GM21526 (cell line): Measurements from ENCODE around the gene TMEM132E.

Experiments used
- ATAC-seq: cut with Tn5 transposase; IDR thresholded peaks from one replicate; pipeline ENCODE4 v1.9.1; 2021; ENCODE audit warnings: moderate library complexity; ENCODE audit not compliant: unreplicated experiment, low FRiP score

Gene TMEM132E

GRCh38 chr17:34592002-34592401, 12.6 kb downstream of the TMEM132E start:
- ATAC-seq, result no peak

- ATAC-seq, result no peak
Measured at GRCh38 chr17:34596920-34597319, 17.5 kb downstream of the TMEM132E start.

DNA sequence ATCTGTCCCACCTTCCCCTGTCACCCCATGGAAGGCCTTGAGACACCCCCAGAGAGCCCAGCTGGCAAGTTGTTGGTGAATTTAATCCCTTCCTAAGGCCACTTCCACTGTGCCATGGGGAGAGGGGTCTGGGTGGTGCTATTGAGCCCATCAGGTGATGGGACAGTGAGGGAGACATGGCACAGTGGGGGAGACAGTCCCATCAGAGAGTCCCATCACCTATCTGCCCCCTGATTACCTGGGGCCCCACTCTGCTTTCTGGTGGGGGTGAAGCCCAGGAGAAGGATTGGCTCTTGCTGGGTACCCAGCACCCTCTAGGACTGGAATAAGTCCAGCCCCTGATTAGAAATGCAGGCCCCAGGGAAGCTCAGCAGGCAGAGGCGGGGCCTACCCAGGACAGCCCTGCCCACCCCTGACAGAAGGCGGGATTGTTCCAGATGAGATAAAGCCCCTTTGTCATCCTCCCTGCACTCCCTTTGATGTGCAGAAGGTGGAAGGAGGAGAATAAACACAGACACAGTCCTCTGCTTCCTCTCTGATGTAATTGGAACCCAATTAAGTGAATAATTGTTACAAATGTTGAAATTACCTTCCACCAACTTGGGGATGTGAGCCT, 18.9 kb downstream of the TMEM132E start:
- ATAC-seq, result no peak

- ATAC-seq, result no peak
Measured at GRCh38 chr17:34601416-34601815, 22.0 kb downstream of the TMEM132E start.

GRCh38 chr17:34603974-34604373, 24.6 kb downstream of the TMEM132E start:
- no peak for ATAC-seq

- no peak for ATAC-seq
Measured at GRCh38 chr17:34606763-34607162, 27.4 kb downstream of the TMEM132E start.

GRCh38 chr17:34607917-34608316, 28.5 kb downstream of the TMEM132E start:
- no peak for ATAC-seq

DNA sequence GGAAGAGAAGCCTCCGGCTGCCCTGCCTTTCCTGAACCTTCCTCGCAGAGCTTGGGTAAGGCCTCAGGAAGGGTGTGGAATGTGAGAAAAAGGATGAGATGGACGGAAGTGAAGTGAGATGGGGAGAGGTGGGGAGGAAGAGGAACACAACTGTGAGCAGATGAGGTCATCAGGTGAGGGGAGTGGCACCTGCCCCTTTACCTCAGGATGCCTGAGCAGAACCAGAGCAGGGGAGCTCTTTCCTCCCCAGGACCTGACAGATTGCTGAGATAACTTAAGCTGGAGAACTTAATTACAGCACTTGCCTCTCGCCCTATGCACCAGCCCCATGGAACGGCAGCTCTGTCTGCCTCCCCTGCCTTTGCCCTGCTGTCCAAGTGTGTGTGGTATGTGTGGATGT, 29.8 kb downstream of the TMEM132E start:
- ATAC-seq, result no peak

DNA sequence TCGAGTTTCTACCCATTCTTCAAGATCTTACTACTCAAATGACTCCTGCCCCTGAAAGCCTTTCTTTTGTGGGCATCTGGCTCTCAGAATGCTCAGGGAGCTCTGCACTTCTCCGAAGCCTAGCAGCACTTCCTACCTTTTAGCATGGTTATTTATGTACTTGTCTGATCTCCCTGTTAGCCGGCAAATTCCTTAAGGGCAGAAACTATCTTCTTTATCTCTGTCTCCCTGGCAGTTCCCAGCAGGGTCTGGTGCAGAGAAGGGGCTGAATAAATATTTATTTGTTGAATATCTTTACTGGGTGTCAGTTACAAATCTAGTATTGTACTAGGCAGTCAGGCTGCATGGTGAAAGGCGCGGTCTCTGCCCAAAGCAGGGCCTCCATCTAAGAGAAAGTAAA, 30.7 kb downstream of the TMEM132E start:
- no peak for ATAC-seq

GRCh38 chr17:34610506-34610905, 31.1 kb downstream of the TMEM132E start:
- no peak for ATAC-seq

DNA sequence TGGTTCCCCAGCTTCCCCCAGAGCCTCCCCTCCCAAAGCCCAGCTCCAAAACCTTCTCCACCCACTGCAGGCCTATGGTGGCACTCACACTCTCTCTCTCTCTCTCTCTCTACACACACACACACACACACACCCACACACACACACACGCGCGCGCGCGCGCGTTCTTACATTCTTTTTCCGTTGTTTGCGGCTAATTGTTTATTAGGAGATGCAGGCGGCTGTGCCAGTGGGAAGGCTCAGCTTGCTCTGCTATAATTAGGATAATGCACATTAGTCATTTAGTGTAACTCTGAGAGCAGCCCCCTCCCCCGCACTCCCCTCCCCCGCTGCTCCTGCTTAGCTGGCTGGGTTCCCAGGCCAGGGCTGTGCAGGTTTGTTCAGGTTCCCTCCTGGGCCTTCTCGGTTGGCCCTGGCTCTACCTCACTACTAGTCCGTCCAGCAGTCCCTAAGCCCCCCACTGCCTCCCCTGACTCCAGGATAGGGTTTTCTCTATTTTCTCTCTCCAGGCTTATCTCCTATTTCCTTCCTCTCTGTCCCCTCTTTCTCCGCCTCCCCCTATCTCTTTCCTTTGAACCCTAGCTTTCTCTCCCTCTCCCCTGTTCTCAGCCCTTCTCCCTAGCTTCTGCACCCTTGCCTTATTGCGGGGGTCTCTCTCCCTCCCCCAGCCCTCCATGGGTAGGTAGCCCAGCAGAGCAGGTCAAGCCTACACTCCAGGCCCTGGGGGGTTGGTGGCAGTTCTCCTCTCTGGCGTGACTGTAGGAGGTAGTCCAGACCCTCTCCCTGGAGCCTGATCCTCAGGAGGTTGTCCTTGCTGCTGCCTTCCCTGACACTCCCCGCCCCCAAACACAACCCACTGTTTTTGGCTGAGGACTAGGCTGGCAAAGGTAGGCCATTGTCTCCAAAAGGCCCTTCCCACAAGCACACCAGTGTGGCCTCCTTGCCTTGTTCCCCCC, 34.0 kb downstream of the TMEM132E start:
- ATAC-seq, result no peak

GRCh38 chr17:34614698-34615097, 35.3 kb downstream of the TMEM132E start:
- no peak for ATAC-seq

DNA sequence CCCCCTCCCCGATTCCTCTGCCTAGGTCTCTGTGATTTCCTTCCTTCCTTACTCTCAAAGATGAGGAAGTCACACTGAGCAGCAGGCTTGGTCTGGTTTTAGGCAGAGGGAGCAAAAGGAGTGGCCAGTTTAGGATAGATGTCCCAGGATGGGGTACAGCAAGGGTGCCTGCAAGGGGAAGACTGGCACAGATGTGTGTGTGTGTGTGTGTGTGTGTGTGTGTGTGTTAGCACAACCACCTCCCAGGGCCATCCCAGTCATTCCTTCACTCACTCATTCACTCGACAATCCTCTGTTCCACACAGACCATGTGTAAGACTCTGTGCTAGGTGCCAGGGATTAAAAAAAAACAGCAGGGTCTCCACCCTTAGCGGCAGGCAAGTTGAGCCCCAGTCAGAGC, 35.9 kb downstream of the TMEM132E start:
- ATAC-seq, result no peak

- ATAC-seq, result no peak
Measured at GRCh38 chr17:34616148-34616547, 36.8 kb downstream of the TMEM132E start.

- ATAC-seq, result no peak
Measured at GRCh38 chr17:34617398-34617797, 38.0 kb downstream of the TMEM132E start.

DNA sequence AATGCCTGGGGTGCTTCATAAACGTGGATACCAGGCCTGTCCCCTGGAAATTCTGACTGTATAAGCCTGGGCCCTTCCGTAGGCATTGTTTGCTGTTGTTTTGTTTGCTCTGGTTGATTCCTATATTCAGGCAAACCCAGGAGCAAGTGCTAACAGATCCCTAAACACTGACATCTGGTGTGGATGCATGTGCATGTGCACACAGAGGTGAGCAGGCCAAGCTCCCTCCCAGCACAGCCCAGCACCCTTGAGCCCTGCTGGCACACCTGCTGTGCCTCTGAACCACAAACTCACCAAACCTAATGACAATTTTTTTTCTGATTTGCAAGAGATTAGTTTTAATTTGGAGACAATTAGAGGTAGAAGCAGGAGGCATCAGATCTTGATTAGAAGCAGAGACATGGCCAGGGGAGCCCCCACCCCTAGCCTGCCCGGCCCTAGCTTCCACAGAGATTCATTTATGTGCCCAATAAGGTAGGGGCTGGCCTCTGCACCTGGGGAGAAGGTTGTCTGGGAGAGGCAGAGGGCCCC, 40.4 kb downstream of the TMEM132E start:
- no peak for ATAC-seq

GRCh38 chr17:34620458-34620857, 41.1 kb downstream of the TMEM132E start:
- no peak for ATAC-seq

DNA sequence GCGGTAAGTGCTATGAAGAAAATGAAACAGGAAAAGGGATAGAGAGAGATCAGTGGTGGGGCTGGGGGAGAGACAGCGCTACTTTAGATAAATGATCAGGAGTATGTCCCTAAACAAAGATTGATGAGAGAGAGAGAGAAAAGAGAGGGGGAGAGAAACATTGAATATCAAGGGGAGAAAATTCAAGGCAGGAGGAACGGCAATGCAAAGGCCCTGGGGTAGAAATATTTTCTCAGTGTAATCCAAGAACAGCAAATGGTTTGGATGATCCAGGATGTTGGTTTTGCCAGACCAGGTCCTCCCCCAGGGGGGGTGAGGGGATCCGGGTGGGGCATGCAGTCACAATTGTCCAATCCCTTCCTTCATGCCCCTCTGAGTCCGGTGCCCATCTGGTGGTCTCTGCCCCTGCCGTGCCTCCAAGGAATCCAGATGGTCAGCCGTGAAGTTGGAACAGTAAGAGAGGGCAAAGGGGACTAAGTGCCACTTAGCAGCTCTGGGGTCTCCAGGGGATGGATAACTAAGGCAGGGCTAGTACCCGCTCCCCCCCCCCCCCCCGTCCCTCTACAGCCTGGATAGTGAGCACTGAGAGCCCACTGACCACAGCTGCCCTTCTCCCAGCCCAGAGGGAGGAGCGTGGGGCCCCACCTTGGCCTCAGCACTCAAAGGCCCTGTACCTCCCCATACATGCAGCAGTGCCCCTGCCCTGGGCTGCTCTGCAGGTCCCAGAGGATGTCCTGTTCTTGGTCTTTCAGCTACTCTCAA, 43.7 kb downstream of the TMEM132E start:
- ATAC-seq, result no peak

GRCh38 chr17:34623856-34624766, 44.7 kb downstream of the TMEM132E start:
- ATAC-seq, result no peak
